CD14-positive monocyte (primary cell): Measurements from ENCODE around the gene TEX51. TPM values are rescaled to one million over a fixed set of nuclear protein-coding genes. Genes with fewer than 3 reads are reported as not detected.
A peak's percentile ranks its signal among the peaks of the same experiment; 100 is the strongest.

ENCODE experiments used
- DNase-seq, 3 donors: peaks; one replicate each; pipeline ENCODE4 v3.0.0-alpha.2; 2011 to 2022
- H2AFZ ChIP-seq: 2 replicates; pipeline ENCODE4 v1.6.0; 2012; ENCODE audit warnings: mild to moderate bottlenecking, low read depth, low read length, inconsistent platforms; ENCODE audit not compliant: insufficient read depth, poor library complexity, severe bottlenecking
- H3K27ac ChIP-seq, 2 donors: 1 replicate in 1 of 2; 2 replicates in 1 of 2; pipeline ENCODE4 v1.5.1; 2012 to 2013; ENCODE audit warnings: low read length in 2 of 2, control low read depth in 1 of 2, inconsistent platforms in 1 of 2, low read depth in 1 of 2, mild to moderate bottlenecking in 1 of 2
- H3K27me3 ChIP-seq, 2 donors: one replicate each; pipeline versions ENCODE4 v1.6.0 to v1.6.1; 2011 to 2013; ENCODE audit warnings: low read length in 2 of 2; ENCODE audit not compliant: control insufficient read depth in 2 of 2, insufficient read depth in 2 of 2
- H3K36me3 ChIP-seq, 2 donors: replicated peaks in 1 of 2; 1 replicate in 1 of 2; 2 replicates in 1 of 2; pipeline versions ENCODE4 v1.5.1 to v1.6.1; 2012 to 2013; ENCODE audit warnings: low read length in 2 of 2, control low read depth in 1 of 2, inconsistent platforms in 1 of 2, mild to moderate bottlenecking in 1 of 2; ENCODE audit not compliant: insufficient read depth in 2 of 2, control insufficient read depth in 1 of 2
- H3K4me1 ChIP-seq, 2 donors: 1 replicate in 1 of 2; 2 replicates in 1 of 2; pipeline versions ENCODE4 v1.5.1 to v1.6.1; 2012 to 2013; ENCODE audit warnings: low read length in 2 of 2, control low read depth in 1 of 2, inconsistent platforms in 1 of 2, mild to moderate bottlenecking in 1 of 2, moderate library complexity in 1 of 2; ENCODE audit not compliant: insufficient read depth in 2 of 2, control insufficient read depth in 1 of 2
- H3K4me2 ChIP-seq: replicated peaks from 2 replicates; pipeline ENCODE3; 2012; ENCODE audit warnings: low read length, moderate library complexity, mild to moderate bottlenecking; ENCODE audit not compliant: poor library complexity, severe bottlenecking; ENCODE audit errors: extremely low read depth
- H3K4me3 ChIP-seq, 3 experiments: fragments of 200-600 bp in 1 of 3; sonication (generic) in 1 of 3; replicated peaks in 1 of 3; 1 replicate in 2 of 3; 2 replicates in 1 of 3; pipeline ENCODE4 v1.5.1; 2011 to 2013; ENCODE audit warnings: low read length in 3 of 3, mild to moderate bottlenecking in 3 of 3, control low read depth in 2 of 3, low read depth in 2 of 3, inconsistent platforms in 1 of 3, moderate library complexity in 1 of 3
- H3K79me2 ChIP-seq: 2 replicates; pipeline ENCODE4 v1.6.0; 2012; ENCODE audit warnings: mild to moderate bottlenecking, control low read depth, inconsistent platforms, low read length, moderate library complexity; ENCODE audit not compliant: insufficient read depth
- H3K9ac ChIP-seq: 2 replicates; pipeline ENCODE4 v1.6.0; 2017; ENCODE audit warnings: low read length, mild to moderate bottlenecking; ENCODE audit not compliant: insufficient read depth, poor library complexity, severe bottlenecking
- H3K9me3 ChIP-seq, 2 donors: replicated peaks in 1 of 2; 1 replicate in 1 of 2; 2 replicates in 1 of 2; pipeline versions ENCODE4 v1.5.1 to v1.6.1; 2012 to 2013; ENCODE audit warnings: low read length in 2 of 2, control low read depth in 1 of 2; ENCODE audit not compliant: control insufficient read depth in 1 of 2, insufficient read depth in 1 of 2
- H4K20me1 ChIP-seq: 2 replicates; pipeline ENCODE4 v1.6.0; 2012; ENCODE audit warnings: mild to moderate bottlenecking, low read length, control low read depth, moderate library complexity; ENCODE audit not compliant: insufficient read depth
- H3K27ac Mint-ChIP-seq, 7 donors: one replicate each; pipeline ENCODE4 v1.8.0; 2020; ENCODE audit warnings: mild to moderate bottlenecking in 7 of 7, mixed read lengths in 7 of 7, moderate library complexity in 6 of 7, inconsistent platforms in 2 of 7
- H3K27me3 Mint-ChIP-seq, 3 donors: one replicate each; pipeline ENCODE4 v1.8.0; 2021 to 2022; ENCODE audit warnings: low read depth in 3 of 3, mild to moderate bottlenecking in 3 of 3, mixed read lengths in 3 of 3, moderate library complexity in 3 of 3, inconsistent platforms in 1 of 3
- H3K36me3 Mint-ChIP-seq, 2 donors: one replicate each; pipeline ENCODE4 v1.8.0; 2020; ENCODE audit warnings: mixed read lengths in 2 of 2, inconsistent platforms in 1 of 2, mild to moderate bottlenecking in 1 of 2
- H3K4me1 Mint-ChIP-seq: one replicate; pipeline ENCODE4 v1.8.0; 2020; ENCODE audit warnings: mild to moderate bottlenecking, mixed read lengths
- H3K4me3 Mint-ChIP-seq, 2 donors: one replicate each; pipeline ENCODE4 v1.8.0; 2020; ENCODE audit warnings: mild to moderate bottlenecking in 2 of 2, mixed read lengths in 2 of 2, moderate library complexity in 1 of 2
- H3K9me3 Mint-ChIP-seq, 7 donors: one replicate each; pipeline ENCODE4 v1.8.0; 2020 to 2022; ENCODE audit warnings: mixed read lengths in 7 of 7, mild to moderate bottlenecking in 6 of 7, moderate library complexity in 6 of 7, inconsistent platforms in 2 of 7
- CTCF ChIP-seq: fragments of 200-600 bp; IDR thresholded peaks from one replicate; pipeline ENCODE4 v1.8.0; 2022; ENCODE audit warnings: antibody characterized with exemption, mild to moderate bottlenecking
- WGBS: methylation state at CpG from one replicate; pipeline ENCODE4 v1.1.5; 2013; ENCODE audit warnings: missing lambda C conversion rate; ENCODE audit not compliant: insufficient coverage; 5-methylcytosine and 5-hydroxymethylcytosine counted together
- intact Hi-C, 2 donors: fragments of 100-400 bp; cut with micrococcal nuclease; formaldehyde crosslinking; loops; one replicate each; pipeline versions ENCODE4 v1.15.0 to v1.15.1; 2023
- polyA plus RNA-seq, 3 donors: library from polyadenylated mRNA; depleted of rRNA in 1 of 3; unstranded in 2 of 3; stranded (reverse) in 1 of 3; fragments of 300-500 nt in 2 of 3; fragments of >200 nt in 1 of 3; fragmentation: Illumina TruSeq in 2 of 3; gene quantifications; 1 replicate in 2 of 3; 2 replicates in 1 of 3; pipeline ENCODE4 v1.2.3, GENCODE V29; 2012 to 2021

TEX51 gene
- polyA plus RNA-seq, 3 donors = not detected

DNA sequence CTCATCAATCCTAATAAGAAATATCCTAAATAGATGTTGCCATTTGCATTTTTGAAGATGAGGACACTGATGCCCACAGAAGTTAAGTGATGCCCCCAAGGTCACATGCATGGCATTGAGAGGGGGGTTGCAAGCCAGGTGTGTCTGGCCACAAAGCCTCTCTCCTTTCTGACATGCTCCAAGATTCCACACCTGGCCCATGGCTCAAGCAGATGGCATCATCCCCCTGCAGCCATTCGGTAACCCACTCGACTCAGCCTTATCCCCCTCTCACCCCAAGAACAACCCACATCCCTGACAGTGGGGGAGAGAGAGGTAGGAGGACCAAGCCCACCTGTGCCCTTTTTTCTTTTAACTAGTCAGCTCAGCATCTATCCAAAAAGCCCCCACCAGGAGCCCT, 16.5 kb upstream of the TEX51 start:
- Histone ChIP-seq H3K4me2 (no peak overlapping the region), H3K79me2 (no peaks in the 10 kb centered on the region), H3K4me3 (no peak overlapping the region), H4K20me1 (no peaks in the 10 kb centered on the region), H3K36me3 (no peaks in the 10 kb centered on the region), H3K4me1 (peaks cover 21 to 30% of the 10 kb centered on the region in 2 donors), H3K27ac (no peak overlapping the region), H2AFZ (no peak overlapping the region), H3K9ac (no peak overlapping the region), H3K9me3 (peaks cover 0 to under 1% of the 10 kb centered on the region in 2 donors), H3K27me3 (no peaks in the 10 kb centered on the region)
- DNase-seq = no peak
- no peak for TF ChIP-seq CTCF
- H3K27ac Mint-ChIP-seq = peak overlapping the region in 1 of 7 donors; percentile 8
- WGBS = no CpG with 5 or more reads among the region's 2 CpGs
- H3K9me3 Mint-ChIP-seq = peaks cover 0 to 4% (median 2%) of the 10 kb centered on the region in 7 donors
- H3K4me1 Mint-ChIP-seq = peaks cover 12% of the 10 kb centered on the region
- intact Hi-C loops = no loop called here
- no peaks in the 10 kb centered on the region for H3K36me3 Mint-ChIP-seq
- H3K4me3 Mint-ChIP-seq = peak overlapping the region in 1 of 2 donors; percentile 37
- H3K27me3 Mint-ChIP-seq = peaks cover 1 to 8% (median 6%) of the 10 kb centered on the region in 3 donors

DNA sequence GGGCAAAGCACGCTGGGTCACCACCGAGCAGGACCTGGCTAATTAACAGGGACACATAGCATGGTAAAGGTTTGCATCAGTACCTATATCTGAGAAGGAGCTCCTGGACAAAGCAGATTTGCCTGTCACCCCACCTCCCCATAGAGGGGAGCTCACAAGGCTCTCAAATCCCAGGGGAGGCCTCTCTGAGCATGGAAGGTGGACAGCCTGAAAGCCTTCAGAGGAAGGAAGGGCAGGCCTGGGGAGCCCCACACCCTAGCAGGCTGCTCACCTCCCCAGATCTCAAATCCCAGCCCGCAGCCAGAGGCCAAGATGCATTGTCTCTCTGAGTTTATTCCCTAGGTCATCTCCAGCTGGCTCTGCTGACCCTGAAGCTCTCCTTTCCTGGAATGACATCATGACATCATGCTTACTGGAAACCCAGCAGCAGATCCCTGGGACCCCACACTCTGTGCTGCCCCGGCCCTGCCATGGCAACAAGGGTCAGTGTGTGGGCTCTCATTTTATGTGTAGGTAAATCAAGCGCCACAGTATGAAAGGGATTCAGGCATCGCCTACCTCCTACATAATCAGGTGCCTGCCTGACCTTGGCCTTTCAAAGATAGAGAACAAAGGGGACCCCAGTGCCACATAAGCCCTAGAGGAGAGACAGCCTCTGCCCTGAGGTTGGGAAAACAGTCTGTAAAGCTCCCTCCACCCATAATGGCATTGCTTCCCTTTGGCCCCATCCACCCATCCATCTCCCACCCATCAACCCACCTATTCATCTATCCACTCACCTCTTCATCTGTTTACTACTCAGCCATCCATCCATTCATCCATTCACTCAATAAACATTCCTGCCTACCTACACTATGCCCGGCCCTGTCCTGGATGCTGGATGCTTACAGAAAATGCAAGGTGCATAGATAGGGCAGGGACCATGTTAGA, 15.7 kb upstream of the TEX51 start:
- H3K36me3 ChIP-seq = no peaks in the 10 kb centered on the region
- Mint-ChIP-seq H3K4me1 (peaks cover 12% of the 10 kb centered on the region), H3K27me3 (peaks cover 1 to 8% (median 6%) of the 10 kb centered on the region in 3 donors), H3K27ac (peak overlapping the region in 1 of 7 donors; percentile 25), H3K4me3 (no peak overlapping the region), H3K36me3 (no peaks in the 10 kb centered on the region), H3K9me3 (peaks cover 0 to 2% (median 0%) of the 10 kb centered on the region in 7 donors)
- intact Hi-C loops = no loop called here
- no peak for TF ChIP-seq CTCF
- H3K4me2 ChIP-seq = no peak overlapping the region
- H3K9me3 ChIP-seq = no peaks in the 10 kb centered on the region
- no peak overlapping the region for H3K9ac ChIP-seq
- no peak overlapping the region for H2AFZ ChIP-seq
- DNase-seq = no peak
- no peak overlapping the region for H3K27ac ChIP-seq
- no peak overlapping the region for H3K4me3 ChIP-seq
- peaks cover 21 to 30% of the 10 kb centered on the region in 2 donors for H3K4me1 ChIP-seq
- H4K20me1 ChIP-seq = no peaks in the 10 kb centered on the region
- H3K79me2 ChIP-seq = no peaks in the 10 kb centered on the region
- H3K27me3 ChIP-seq = no peaks in the 10 kb centered on the region
- WGBS = 93% methylated on average over 3 of the region's 7 CpGs
